GM19452 (cell line): Measurements from ENCODE around the gene DPYSL5.

Experiments
- ATAC-seq: cut with Tn5 transposase; IDR thresholded peaks from one replicate; pipeline ENCODE4 v1.9.1; 2021; ENCODE audit not compliant: unreplicated experiment

The DPYSL5 gene

DNA sequence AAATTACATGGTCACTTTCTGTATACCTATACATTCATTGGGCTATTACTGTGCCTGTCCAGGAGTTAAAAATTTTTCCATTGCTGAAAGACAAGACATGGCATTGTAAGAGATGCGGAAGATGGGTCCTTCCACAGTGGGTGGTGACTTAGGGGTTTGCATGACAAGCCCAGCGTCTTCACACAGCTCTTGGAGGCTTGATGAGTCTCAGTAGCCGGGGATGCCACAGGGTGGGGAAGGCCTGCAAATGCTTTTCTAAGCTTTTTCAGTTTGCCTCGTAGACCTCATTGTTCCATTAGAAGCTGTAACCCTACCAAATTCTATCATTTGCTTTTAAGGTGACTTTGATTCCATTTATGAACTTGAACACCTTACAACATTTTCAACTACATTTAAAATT, 104.4 kb downstream of the DPYSL5 start:
- no peak for ATAC-seq

DNA sequence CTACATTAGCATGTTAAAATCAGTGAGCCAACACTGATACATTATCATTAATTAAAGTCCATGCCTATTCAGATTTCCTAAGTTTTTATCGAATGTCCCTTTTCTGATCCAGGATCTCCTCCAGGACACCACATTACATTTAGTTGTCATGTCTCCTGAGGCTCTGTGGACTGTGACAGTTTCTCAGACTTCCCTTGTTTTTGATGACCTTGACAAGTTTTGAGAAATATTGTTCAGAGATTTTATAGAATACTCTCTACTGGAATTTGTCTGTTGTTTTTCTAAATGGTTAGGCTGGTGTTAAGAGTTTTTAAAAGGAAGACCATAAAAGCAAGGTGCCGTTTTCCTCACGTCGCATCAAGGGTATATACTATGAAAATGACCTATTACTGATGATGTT, 106.2 kb downstream of the DPYSL5 start:
- ATAC-seq, result no peak

DNA sequence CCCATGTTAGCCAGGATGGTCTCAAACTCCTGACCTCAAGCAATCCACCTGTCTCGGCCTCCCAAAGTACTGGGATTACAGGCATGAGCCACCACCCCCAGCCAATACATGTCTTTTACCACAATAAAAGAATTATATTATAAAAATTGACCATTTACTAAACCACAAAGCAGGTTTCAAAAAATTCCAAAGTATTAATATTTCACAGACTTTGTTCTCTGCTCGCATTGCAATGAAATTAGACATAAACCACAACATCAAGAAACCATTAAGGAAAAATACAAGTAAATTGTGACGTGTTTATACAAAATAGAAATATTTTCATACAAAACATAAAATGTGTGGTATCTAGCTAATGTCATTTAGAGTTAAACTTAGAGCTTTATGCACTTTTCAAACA, 109.1 kb downstream of the DPYSL5 start:
- ATAC-seq, result no peak

DNA sequence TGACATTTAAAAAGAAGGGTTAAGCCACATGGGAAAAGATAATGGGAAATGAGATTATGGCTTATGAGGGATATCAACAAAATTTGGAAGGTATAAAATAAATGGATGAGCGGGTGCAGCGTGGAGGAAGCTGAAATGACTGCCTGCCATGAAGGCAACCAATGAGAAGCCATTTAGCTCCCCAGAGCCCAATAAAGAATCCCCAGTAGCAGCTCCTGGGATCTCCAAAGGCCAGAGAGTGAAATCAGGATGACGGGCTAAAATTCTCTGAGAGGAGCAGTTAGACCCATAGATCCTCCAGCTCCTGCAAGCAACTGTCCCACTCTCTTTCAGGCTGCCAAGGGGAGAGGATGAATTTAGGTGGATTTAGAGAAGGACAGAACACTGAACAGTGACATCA, 109.6 kb downstream of the DPYSL5 start:
- no peak for ATAC-seq

DNA sequence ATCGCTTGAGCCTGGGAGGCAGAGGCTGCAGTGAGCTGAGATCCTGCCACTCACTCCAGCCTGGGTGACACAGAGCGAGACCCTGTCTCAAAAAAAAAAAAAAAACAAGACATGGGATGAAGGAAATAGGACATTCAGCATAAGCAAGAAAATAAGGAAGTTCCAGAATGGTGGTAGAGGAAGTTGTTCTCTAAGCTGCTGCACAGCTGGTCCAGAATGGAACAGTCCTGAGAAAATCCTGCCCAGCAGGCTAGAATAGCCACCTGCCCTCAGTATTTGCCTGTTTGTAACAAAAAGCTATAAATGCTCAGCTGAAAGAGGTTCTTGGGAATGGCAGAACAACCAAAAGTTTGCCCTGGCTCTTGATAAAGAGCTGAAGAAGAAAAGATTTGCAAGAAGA, 111.4 kb downstream of the DPYSL5 start:
- no peak for ATAC-seq

DNA sequence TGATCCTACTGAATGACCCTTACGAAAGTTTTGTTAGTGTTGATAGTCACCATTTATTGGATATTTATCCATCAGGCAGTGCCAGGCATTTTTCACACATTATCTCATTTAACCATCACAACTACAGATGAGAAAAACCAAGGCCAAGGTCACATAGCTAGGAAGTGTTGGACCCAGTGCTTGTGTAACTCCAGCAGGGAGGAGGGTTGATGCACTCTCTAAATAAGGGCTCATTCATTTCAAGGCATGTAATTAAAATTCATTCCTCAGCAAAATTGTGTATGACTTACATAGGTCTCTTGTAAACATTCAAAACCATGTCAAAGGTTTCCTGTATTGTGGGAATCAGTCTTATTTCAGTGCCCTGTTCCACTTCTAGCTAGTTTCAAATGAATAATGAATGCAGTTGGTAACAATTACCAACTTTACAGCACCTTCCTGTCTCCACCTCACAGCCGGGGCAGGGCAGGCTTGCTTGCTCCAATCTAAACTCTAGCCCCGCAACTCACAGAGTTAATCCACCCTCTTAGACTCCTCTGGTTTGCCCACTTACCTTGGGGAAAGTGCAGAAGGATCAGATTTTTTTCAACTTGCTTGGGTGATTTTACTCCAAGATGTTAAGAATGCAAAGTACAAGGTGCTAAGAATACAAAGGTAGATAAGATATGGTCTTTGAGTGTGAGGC, 116.7 kb downstream of the DPYSL5 start:
- no peak for ATAC-seq

DNA sequence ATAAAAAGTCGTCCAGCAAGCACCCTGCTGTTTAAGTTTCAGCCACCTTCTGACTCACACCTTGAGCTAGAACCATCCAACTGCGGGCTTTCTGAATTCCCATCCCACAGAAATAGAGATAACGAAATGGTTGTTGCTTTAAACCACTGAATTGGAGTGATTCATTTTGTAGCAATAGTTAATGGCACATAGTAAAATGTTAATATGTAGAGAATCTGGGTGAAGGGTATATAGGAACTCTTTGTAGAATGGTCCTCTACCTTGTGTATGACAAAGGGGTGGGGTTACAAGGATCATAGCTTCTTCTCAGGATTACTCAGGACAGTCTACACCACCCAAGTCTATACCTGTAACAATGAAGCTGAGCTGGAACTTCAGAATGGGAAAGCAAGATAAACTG, 120.1 kb downstream of the DPYSL5 start:
- ATAC-seq, result no peak

DNA sequence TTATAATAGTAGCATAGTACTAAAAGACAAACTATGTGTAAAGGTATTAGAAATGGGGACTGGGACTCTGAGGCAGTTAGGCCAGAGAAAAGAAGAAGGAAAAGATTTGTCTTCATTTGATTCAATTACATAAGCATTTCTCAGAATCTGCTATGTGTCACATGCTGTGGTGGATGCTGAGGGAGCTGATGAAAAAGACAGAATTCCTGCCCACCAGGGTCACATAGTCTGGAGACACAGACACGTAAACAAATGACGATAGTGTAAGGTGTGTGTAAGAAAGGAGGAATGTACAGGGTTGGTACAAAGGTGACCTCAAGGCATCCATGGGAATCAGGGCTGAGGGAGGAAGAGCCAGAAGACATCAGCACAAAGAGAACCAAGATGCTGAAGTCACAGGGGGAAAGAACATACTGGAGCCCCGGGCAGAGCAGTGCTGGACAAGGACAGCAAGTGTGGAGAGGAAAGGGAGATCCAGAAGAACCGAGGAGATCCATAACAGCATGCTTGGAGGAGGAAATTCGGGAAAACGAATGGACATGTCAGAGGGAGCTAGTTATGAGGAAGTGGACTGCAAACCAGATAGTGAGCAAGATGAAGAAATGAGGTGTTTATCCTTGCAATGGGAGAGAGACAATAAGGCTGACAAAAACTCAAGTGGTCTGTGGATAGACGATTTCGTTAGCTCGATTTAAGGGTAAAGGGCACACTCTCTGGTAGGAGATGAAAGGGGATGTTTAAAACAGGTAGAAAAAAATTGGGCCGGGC, 121.3 kb downstream of the DPYSL5 start:
- no peak for ATAC-seq

DNA sequence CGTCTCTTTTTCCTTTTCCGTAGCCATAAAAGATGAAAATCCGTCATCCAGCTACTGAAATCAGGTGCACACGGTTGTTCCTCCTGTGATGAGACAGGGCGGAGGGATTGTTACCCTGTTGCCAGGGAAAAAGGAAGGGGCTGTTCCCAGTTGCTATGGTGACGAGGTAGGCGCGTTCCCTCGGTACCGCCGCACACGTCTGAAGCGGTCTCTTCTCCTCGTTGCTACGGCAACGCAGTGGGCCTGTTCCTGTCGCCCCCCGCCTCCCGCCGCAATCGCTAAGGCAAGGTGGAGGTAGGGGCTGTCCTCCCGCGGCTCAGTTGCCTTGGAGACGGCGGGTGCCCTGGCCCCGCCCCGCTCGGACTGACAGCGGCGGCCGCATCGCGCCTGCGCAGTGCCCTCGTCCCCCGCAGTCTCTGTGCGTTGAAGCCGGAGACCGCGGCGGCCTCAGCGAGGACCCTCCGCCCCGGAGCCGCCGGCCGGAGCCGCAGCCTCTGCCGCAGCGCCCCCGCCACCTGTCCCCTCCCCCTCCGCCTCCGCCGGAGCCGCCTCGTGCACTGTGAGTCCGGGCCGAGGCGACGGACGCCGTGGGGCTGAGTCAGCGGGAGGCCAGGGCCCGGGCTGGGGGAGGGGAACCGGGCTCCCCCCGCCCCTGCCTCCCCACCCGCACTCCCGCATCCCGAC, 122.5 kb downstream of the DPYSL5 start, which contains the start of gene MAPRE3:
Gene MAPRE3 (plus strand): TSS at position 394 of the 684 bp plus-strand sequence. CDS start 51,582 bp downstream, outside the sequence.
- peak; percentile 78 for ATAC-seq

DNA sequence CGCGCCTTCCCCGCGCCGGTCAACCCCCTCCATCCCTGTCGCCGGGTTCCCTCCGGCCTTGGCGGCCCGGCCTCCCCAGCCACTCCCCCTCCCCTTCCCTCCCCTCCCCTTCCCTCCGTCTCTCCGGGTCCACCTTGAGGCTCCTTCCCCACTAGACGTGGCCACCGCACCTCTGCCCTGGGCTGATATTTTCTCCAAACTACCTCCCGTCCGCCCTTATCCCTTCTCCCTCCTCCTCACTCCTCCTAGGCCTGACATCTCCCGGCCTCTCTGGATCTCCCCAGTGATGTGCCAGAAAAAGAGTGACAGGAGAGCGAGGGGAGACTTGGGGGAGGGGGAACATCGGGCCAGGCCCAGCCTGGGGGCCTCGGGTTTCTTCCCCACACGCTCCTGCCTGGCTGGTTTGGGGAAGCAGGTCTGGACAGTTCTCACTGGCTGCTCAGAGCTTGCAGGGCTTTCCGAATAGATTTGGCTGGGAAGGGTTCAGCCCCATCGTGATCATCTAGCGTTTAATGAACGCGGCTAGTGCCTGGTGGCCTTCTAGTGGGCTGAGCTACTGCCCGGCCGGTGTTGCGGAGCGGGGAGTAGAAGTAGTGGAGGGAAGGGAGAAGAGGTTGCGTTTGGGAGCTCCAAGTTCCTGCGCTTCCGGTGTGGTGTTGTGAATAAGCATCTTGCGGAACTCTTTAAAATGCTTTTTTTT, 123.1 kb downstream of the DPYSL5 start:
- no peak for ATAC-seq

DNA sequence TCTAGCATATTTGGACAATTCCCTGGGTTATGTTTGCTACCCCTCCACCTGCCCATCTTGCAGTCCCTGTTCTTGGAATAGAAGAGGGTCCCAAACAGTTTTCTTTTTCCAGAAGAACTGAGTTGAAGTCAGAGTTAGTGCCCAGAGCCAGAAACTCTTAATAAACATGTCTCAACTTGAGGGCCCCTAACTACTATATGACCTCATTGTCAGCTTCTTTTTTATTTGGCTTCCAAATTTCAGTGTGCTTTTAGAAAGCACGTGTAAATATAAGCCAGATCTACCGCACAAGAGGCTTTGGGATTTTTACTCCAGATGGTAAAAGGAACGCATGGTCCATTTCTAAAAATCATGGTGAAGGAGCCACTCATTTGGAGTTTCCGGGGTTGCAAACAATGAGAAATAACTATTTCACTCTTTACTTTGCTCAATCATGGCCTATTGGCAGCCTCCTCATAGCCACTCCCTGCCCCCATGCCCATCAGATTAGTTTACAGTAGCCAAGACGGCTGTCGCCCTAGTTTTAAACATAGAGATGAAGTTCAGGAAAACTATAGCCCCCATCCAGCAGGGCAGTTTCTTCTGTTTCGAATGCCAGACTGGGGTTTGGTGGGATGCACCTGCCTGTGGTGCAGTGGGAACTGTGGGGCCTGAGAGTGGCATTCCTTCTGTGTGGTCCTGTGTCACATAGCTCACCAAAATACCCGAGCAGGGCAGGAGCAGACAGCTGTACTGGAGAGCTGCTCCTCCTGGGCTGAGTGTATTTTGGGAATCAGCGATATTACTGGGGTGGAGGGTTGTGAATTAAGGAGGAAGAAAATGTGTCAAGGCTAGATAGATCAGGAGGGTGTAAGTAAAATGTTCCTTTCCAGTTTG, 124.2 kb downstream of the DPYSL5 start:
- ATAC-seq, result no peak

DNA sequence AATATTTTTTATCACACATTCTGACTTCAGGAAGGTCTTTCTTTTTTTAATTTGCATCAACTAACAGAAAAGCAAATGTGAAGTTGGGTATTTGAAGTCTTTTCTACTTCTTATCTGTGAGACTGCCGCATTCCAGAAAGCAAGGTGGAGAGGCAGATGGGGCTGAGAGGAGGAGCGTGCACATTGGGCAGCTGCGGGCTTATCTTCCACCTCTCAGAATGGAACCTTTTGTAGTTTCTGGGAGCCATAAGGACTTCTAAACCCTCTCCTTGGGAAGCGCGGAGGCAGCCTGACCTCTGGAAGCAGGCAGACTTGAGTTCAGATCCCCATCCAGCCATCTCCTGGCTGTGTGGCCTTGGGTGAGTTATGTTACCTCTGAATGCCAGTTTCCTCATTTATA, 126.4 kb downstream of the DPYSL5 start:
- ATAC-seq, result no peak

DNA sequence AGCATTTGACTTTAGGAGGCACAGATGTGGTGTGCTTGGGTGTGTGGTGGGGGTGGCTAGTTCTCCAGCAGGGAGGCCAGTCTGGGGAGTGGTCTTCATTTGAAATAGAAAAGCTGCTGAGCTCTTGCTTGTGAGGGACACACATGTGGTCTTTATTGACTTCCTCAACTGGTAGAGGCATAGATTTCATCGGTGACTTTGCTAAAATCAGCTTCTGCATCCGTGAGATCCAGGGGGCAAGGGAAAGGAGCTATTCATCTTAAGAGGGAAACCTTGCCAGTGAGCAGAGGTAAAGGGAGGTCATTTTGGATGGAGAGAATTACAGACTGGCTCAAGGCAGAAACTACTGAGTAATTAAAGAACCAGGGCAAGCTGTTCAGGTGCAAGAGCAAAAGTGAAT, 127.2 kb downstream of the DPYSL5 start:
- ATAC-seq, result no peak

DNA sequence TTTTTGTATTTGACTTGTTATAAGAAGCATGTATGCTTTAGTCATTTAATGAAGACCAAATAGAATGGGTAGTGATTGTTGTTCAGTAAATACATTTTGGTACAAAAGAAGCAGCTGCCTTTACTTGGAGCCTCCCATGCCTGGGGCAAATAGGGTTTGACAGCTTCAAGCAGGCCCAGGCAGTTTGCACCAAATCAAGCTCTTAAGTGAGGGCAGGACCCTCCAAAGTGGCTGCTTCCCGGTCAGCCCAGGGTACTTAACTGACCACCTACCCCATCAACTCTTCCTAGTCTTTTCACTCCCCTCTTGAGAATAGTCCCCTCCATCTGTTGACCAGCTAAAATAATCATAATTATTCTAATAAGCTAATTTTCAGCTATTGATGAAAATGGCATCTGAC, 127.7 kb downstream of the DPYSL5 start:
- ATAC-seq, result no peak

DNA sequence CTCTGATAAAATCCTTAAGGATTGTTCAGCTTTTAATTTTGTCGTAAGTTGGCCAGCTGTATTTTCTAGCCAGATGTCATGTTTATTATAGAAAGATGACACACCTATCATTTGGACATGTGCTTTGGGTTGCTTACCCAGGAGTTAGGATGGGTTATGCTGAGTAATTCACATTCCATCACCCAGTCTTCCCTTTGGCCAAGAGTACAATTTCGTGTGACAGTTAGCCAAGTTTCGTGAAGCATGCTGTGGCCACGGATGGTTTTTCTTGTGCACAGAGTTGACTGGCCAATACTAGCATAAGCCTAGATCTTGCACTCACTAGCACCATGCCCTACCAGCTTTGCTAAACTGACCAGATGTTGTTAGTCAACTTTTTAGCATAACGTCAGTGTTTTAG, 128.3 kb downstream of the DPYSL5 start:
- no peak for ATAC-seq

DNA sequence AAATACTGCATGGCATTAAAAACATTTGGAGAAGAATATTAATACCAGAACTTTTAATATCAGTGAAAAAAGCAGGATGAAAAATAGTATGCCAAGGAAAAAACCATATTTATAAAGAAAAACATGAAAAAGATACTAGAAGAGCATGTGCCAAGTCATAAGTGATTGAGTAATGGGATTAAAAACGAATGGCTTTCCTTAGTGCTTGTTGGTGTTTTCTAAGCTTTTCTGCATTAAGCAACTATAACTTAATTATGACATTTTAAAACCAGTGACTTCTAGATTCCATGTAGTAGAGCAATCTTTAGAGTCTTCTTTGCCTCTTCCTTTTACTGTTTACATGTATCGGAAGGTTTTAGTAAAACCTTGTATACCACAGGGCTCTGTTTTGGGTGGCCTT, 129.1 kb downstream of the DPYSL5 start:
- ATAC-seq, result no peak

DNA sequence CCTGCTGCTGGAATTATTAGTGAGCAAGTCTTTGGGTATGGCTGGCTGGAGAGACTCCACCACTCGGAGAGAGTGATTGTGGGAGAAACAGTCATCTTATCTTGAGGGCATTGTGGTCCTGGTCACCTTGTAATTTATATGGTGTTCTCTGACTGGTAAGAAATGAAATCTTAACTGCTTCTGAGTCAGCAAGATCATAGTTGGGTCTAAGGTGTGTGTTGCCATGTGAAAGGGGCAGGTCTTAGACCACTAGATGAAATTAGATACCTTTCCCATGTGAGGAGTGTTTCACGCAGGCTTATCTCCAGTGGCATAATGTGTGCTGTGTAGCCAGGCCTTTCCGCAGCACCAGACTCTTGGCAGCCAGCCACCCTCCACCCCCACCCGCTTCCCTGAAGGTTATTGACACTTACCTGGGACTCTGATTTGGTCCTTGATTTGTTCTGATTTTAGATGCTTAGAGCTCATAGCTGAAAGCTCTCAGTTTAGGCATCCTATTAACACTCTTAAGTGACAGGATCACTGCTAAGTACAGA, 130.2 kb downstream of the DPYSL5 start:
- no peak for ATAC-seq

DNA sequence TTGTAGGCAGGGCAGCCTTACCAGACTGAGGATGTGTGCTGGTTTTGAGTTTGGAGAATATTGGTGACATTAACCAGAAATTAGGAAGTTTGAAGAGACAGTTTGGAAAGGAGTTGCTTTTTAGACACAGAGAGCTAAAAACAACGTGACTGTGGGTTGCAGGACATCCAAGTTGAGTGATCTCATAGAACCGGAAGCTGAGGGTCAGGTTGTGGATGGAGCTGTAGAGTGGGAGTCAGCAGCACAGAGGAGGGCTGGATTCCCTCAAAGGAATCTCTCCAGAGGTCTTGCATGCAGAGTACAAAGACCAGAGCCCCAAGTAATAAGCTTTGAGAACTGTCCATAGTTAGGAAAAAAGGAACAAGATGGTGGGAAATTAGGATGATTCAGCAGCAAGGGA, 131.8 kb downstream of the DPYSL5 start:
- no peak for ATAC-seq

DNA sequence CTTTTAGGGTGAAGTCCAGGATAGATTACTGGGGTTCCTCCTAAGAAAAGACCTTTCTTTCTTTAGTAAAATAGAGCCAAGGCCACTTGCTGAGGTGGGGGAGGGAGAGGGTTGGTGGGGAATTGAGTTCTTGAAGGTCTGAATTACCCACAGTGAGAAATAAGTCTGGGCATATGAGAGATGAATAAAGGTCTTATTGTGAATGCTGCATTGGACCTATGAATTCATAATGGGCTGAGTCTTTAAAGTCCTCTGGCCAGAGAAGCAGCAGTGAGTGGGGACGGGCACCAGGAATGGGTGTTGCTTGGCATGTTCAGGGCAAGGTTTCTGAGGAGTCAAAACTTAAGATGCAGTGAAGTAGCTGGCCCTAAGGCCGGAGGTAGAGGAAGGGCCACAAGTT, 133.0 kb downstream of the DPYSL5 start:
- no peak for ATAC-seq

DNA sequence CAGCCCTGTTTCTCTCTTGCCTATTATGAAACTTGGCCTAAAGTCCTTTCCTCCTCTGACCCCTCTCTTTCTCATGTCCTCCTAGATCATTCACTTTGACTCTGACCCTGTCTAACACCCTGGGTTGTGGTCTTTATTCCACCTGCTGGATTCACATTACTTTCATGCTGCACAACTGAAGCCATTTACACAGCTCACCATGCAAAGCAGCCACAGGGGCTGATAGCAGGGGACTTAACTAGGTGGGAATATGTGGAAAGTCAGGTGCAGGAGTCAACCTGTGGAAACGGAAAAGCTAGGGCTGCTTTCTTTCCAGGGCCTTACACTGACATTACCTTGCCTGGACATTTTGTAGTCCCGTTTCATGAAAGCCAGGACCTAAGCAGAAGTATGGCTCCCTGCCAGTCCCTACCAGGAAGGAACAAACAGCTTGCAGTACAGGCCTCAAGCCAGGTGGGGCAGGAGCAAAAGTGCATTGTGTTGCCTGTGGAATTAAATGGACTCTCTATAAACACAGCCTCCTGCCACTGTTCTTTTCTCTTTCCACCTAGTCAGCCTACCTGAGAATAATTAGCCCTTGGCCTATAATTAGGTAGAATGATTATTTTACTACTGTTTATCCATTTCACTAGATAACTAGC, 134.3 kb downstream of the DPYSL5 start:
- ATAC-seq, result no peak
